CD1c-positive myeloid dendritic cell (primary cell): Measurements from ENCODE around the gene SLFN14.
"Not testable (repeated sequence)": the region's sequence is repeated elsewhere in the genome, so short reads cannot be mapped to it uniquely, and the experiment has no call there.

Experiments
- DNase-seq: peaks from one replicate; pipeline ENCODE4 v3.0.0-alpha.2; 2016; ENCODE audit errors: extremely low spot score

The SLFN14 gene

DNA sequence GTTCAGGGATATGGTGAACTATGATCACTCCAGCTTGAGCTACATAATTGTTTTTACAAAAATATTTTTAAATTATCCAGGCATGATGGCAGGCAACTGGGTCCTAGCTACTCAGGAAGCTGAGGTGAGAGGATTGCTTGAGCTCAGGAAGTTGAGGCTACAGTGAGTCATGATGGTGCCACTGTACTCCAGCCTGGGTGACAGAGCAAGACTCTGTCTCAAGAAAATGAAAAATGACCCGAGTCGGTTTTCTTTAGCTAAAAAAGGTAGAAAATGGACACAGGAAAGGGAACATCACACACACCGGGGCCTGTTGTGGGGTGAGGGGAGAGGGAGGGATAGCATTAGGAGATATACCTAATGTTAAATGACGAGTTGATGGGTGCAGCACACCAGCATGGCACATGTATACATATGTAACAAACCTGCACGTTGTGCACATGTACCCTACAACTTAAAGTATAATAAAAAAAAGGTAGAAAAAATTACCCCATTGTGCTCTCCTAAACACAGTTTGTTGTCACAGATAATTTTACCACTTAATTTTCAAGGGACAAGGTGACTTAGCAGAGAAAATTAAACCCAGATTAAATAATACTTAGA lies 38.9 kb downstream of the SLFN14 start:
- DNase-seq = peak; percentile 12

DNA sequence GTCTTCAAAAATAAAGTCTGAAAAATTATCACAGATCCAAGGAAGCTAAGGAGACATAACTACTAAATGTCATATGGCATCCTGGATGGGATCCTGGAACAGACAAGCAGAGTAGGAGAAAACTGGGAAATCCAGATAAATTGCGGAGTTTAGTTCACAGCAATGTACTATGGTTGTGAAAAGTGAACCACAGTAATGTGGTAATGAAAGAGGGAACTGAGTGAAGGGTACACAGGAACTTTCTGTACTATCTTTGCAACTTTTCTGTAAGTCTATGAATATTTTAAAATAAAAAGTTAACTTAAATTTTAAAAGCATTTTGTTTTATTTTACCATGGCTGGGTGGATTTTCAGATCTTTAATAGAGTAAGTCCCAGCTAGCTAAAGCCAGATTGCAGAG lies 39.5 kb downstream of the SLFN14 start:
- DNase-seq = no peak

DNA sequence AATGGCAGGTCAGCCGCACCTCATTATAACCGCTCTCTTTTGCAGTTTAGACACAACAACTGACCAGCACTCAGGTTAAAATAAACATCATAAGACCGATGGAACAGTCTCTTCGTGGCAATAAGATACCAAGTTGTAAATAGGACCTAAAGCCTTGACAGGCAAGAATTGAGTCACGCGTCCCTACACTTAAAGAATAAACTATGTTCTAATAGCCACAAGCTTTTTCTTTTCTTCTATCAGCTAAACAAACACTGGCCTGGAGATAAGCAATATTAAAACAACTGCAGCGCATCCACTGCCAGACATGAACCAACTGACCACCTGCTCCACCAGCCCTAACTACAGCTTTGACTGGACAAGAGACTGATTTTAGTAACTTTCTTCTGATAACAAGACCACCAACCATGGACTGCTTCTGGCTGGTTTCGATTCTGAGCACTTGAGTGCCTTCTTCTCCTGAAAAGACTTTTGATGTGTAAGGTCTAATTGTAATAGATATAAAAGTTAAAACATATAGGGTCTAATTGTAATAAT lies 40.6 kb downstream of the SLFN14 start:
- no peak for DNase-seq

DNA sequence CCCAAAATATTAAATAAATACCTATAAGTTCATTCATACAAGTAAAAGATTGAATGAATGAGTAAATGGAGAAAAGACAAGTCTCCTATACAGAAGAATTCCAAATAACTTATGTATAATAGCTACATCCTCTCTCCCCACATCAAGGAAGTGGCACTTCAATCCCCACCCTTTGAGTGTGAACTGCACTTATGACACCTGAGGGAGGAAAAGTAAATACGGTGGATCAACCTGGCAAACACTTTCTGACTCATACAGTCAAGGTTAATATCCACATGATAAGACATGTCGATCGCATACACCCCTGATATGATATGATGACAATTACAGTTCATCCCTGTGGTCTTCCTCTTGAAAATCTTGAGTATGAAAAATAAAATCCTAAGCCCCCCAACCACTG lies 41.2 kb downstream of the SLFN14 start:
- DNase-seq = no peak

DNA sequence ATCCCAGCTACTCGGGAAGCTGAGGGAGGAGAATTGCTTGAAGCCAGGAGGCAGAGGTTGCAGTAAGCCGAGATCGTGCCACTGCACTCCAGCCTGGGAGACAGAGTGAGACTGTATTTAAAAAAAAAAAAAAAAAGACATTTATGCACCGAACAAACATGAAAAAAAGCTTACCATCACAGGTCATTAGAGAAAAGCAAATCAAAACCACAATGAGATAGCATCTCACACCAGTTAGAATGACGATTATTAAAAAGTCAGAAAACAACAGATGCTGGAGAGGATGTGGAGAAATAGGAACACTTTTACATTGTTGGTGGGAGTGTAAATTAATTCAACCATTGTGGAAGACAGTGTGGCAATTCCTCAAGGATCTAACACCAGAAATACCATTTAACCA lies 42.2 kb downstream of the SLFN14 start:
- not testable (repeated sequence) for DNase-seq

DNA sequence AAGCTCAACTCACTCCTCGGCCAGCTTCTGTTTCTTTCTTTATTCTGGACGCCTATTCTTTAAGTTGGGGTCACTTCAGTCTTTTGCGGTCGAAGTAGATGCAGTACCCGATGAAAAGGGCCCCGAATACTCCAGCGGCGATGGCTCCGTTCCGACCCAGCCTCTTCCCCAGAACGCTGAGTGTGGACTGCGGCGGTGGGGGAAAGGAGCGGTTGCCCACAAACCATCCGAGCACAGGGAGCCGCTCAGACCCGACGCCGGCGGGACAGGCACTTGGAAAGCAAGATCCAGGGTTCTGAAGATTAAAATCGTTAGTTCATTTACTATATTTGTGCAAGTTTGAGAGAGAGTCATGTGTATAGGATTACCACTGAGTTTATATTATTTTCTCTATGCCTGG lies 45.6 kb downstream of the SLFN14 start:
- no peak for DNase-seq

DNA sequence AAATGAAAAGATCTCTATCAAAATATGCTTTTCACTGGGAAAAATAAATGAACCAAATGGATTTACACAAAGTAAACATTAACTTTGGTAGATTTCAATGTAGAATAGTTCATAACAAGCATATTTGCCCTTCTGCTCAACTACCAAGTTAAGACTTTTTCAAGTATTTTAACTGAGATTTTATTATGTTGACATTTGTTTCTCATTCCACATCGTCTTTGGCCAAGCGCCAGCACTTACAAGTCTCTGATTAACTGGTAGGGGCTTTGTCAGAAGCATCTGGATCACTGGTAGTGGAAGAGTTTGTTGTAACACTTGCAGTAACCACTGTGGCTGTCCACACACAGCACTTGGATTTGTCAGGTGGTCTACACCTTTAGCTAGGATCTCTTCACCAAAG lies 46.1 kb downstream of the SLFN14 start:
- DNase-seq = no peak
